K562 (cell line): ENCODE data around the gene MTIF3. TPM values are rescaled to one million over a fixed set of nuclear protein-coding genes. Genes with fewer than 3 reads are reported as not detected.

Source experiments
- ATAC-seq: fragments of 200-7000 bp; cut with Tn5 transposase; 3 replicates; pipeline ENCODE4 v1.9.1; 2020; ENCODE audit warnings: moderate library complexity
- BruUV-seq: library from RNA; stranded (reverse); fragments of 400-500 nt; replicated peaks from 2 replicates; lab custom pipeline; 2021; lab: Mats Ljungman, UMichigan
- CTCF ChIA-PET: fragments of 300-600 bp; formaldehyde crosslinking; extraction: SDS; loops from one replicate; lab custom pipeline; 2021; ENCODE audit warnings: low intra/inter-chr PET ratio; lab: Yijun Ruan, JAX
- POLR2A ChIA-PET: fragments of 300-600, 350-650 bp; sonication (Branson Sonifier 250); formaldehyde crosslinking; extraction: SDS; loops from one replicate; lab custom pipeline; 2021; ENCODE audit warnings: antibody characterized with exemption, inconsistent platforms; lab: Yijun Ruan, JAX
- DNase-seq, 4 experiments: peaks; one replicate each; pipeline versions ENCODE4 v3.0.0 to v3.0.0-alpha.2; 2011 to 2018; ENCODE audit warnings: low spot score in 3 of 4, mixed read lengths in 3 of 4; ENCODE audit errors: extremely low read depth in 1 of 4
- FAIRE-seq: peaks from 2 replicates; lab custom pipeline; 2011; peaks lifted over from hg19 to GRCh38; lab: Jason Lieb, UNC
- H2AFZ ChIP-seq: 2 replicates; pipeline ENCODE4 v1.6.0; 2011; ENCODE audit warnings: low read depth, low read length, control low read depth, inconsistent platforms
- H3K27ac ChIP-seq: fragments of 200-600 bp; 3 replicates; pipeline ENCODE4 v1.8.0; 2011; ENCODE audit warnings: low read depth, mild to moderate bottlenecking, control low read depth, inconsistent platforms, low read length, moderate library complexity, mixed read lengths; ENCODE audit errors: extremely low read depth
- H3K27me3 ChIP-seq, 2 experiments: fragments of 300-600 bp in 1 of 2; 2 replicates in 1 of 2; 3 replicates in 1 of 2; pipeline versions ENCODE4 v1.6.0 to v1.8.0; 2011; ENCODE audit warnings: inconsistent platforms in 2 of 2, low read length in 2 of 2, mild to moderate bottlenecking in 1 of 2, mixed read lengths in 1 of 2, moderate library complexity in 1 of 2; ENCODE audit not compliant: control insufficient read depth in 2 of 2, insufficient read depth in 2 of 2
- H3K36me3 ChIP-seq: fragments of 300-600 bp; 3 replicates; pipeline ENCODE4 v1.8.0; 2011; ENCODE audit warnings: mild to moderate bottlenecking, low read length, inconsistent platforms; ENCODE audit not compliant: control insufficient read depth, insufficient read depth
- H3K4me1 ChIP-seq, 2 experiments: fragments of 200-600 bp in 1 of 2; replicated peaks in 1 of 2; 2 replicates in 1 of 2; 3 replicates in 1 of 2; pipeline versions ENCODE4 v1.5.1 to v1.8.0; 2011; ENCODE audit warnings: inconsistent platforms in 2 of 2, low read length in 2 of 2, mild to moderate bottlenecking in 1 of 2, mixed read lengths in 1 of 2, moderate library complexity in 1 of 2; ENCODE audit not compliant: control insufficient read depth in 2 of 2, insufficient read depth in 2 of 2
- H3K4me2 ChIP-seq: 2 replicates; pipeline ENCODE4 v1.6.1; 2011; ENCODE audit warnings: low read length, control low read depth, inconsistent platforms, mixed read lengths; ENCODE audit not compliant: insufficient read depth
- H3K4me3 ChIP-seq: fragments of 200-600 bp; sonication (generic), shearing (Covaris generic); 2 replicates; pipeline ENCODE4 v1.5.1; 2016; ENCODE audit warnings: control low read depth, inconsistent platforms
- H3K79me2 ChIP-seq: fragments of 200-600 bp; 3 replicates; pipeline ENCODE4 v1.8.0; 2011; ENCODE audit warnings: low read length, inconsistent platforms; ENCODE audit not compliant: control insufficient read depth, insufficient read depth
- H3K9ac ChIP-seq, 2 experiments: 2 replicates each; pipeline versions ENCODE4 v1.6.0 to v1.6.1; 2011; ENCODE audit warnings: low read depth in 2 of 2, low read length in 2 of 2, control low read depth in 1 of 2, inconsistent platforms in 1 of 2, mild to moderate bottlenecking in 1 of 2, mixed read lengths in 1 of 2; ENCODE audit not compliant: insufficient read depth in 1 of 2
- H3K9me1 ChIP-seq: one replicate; pipeline ENCODE4 v1.6.0; 2011; ENCODE audit warnings: inconsistent platforms, mild to moderate bottlenecking, low read length, moderate library complexity; ENCODE audit not compliant: control insufficient read depth, insufficient read depth
- H3K9me3 ChIP-seq: replicated peaks from 2 replicates; pipeline ENCODE4 v1.5.1; 2011; ENCODE audit warnings: low read depth, low read length, inconsistent platforms; ENCODE audit not compliant: control insufficient read depth, insufficient read depth
- H4K20me1 ChIP-seq: replicated peaks from 2 replicates; pipeline ENCODE4 v1.6.1; 2011; ENCODE audit warnings: low read length, inconsistent platforms, mixed read lengths; ENCODE audit not compliant: control insufficient read depth, insufficient read depth
- MBD1 ChIP-seq: fragments of 250-450 bp; sonication (Bioruptor Pico); IDR thresholded peaks from 2 replicates; pipeline ENCODE4 v1.8.0; 2022; ENCODE audit warnings: inconsistent platforms
- WGBS: fragments of 100-300 bp; shearing (Covaris generic); methylation state at CpG from one replicate; pipeline ENCODE4 v1.1.6; 2016; ENCODE audit warnings: low coverage, mixed read lengths; ENCODE audit not compliant: insufficient coverage; ENCODE audit errors: missing lambda C conversion rate; 5-methylcytosine and 5-hydroxymethylcytosine counted together
- in situ Hi-C: fragments of 300-500 bp; cut with MboI; formaldehyde crosslinking; loops from 4 replicates; pipeline ENCODE4 v1.15.0; 2018; ENCODE audit warnings: inconsistent platforms, mixed read lengths
- intact Hi-C: fragments of 100-400 bp; cut with micrococcal nuclease; formaldehyde crosslinking; loops from 2 replicates; pipeline ENCODE4 v1.14.2; 2022
- polyA plus RNA-seq, 8 experiments: library from polyadenylated mRNA; depleted of rRNA in 4 of 8; stranded (reverse) in 5 of 8; unstranded in 3 of 8; fragments of >200 nt; fragmentation: Nextera tagmentation in 2 of 8; fragmentation: Illumina TruSeq in 1 of 8; extraction: Ambion mirVana in 2 of 8; extraction: Trizol in 1 of 8; gene quantifications; 2 replicates each; pipeline versions ENCODE4 v1.2.1 to v1.2.3, GENCODE V29; 2011 to 2014; ENCODE audit warnings: inconsistent platforms in 1 of 8, missing spikeins in 1 of 8
- total RNA-seq, 7 experiments: library from RNA; depleted of rRNA in 6 of 7; stranded (reverse); fragments of >200 nt in 6 of 7; fragmentation: Illumina TruSeq in 2 of 7; extraction: Trizol in 2 of 7; gene quantifications; 2 replicates each; pipeline versions ENCODE4 v1.2.1 to v1.2.3, GENCODE V29; 2011 to 2021; ENCODE audit warnings: low replicate concordance in 1 of 7
- TF ChIP-seq, protein P1 (sequence below): fragments of 450-650 bp; IDR thresholded peaks from 2 replicates; pipeline ENCODE4 v1.6.1; 2016; ENCODE audit warnings: missing biosample characterization, missing genetic modification characterization
- TF ChIP-seq, protein P2 (sequence below): fragments of 450-650 bp; formaldehyde crosslinking; IDR thresholded peaks from 2 replicates; pipeline ENCODE4 v1.4.0; 2020; ENCODE audit warnings: mild to moderate bottlenecking, moderate library complexity

Gene MTIF3
- total and polyA plus RNA-seq, 9 of the 15 experiments (the other 6 are each of a cell fraction or from before 2014, with no cell fraction given), result 23.5 to 73.6 (median 45.2) TPM

DNA sequence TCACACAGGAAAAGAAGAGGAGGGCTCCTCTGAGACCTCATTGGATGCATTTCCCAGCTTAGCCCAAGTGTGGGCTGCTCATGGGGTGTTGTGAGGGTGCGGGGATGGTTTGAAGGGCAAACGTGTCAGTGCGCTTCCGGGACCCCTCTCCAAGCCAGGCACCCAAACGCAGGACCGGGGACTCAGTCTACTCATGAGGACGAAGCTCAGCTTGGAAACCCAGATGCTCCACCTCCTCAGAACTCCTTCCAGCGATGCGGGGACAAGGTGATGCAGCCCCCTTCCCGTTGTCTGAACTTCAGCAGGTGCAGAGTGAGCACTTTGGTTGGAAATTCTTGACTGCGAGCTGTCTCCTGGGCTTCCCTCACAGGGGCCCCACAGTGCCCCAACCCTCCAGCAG is 33.1 kb upstream of the MTIF3 start:
- intact Hi-C loops (loop anchor here (2.0 kb wide), 1 partner anchor 343 kb away; no protein-coding TSS in a partner anchor), in situ Hi-C loops (loop anchor here (10.0 kb wide), 1 partner anchor 341 kb away; no protein-coding TSS in a partner anchor)
- H3K36me3 ChIP-seq, result no peaks in the 10 kb centered on the region
- no peak overlapping the region for H3K4me2 ChIP-seq
- peaks cover 3% of the 10 kb centered on the region; the same call in 1 of the 2 replicates for H3K9me3 ChIP-seq
- ATAC-seq (no peak), DNase-seq (no peak), FAIRE-seq (no peak)
- H3K27ac ChIP-seq, result no peak overlapping the region
- 1% methylated on average over 9 of the region's 11 CpGs for WGBS
- no peaks in the 10 kb centered on the region for H3K9me1 ChIP-seq
- no peak overlapping the region for H3K4me3 ChIP-seq
- no peaks in the 10 kb centered on the region; a peak in 1 of 5 replicates for H3K4me1 ChIP-seq
- TF ChIP-seq, protein P1, sequence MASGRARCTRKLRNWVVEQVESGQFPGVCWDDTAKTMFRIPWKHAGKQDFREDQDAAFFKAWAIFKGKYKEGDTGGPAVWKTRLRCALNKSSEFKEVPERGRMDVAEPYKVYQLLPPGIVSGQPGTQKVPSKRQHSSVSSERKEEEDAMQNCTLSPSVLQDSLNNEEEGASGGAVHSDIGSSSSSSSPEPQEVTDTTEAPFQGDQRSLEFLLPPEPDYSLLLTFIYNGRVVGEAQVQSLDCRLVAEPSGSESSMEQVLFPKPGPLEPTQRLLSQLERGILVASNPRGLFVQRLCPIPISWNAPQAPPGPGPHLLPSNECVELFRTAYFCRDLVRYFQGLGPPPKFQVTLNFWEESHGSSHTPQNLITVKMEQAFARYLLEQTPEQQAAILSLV (tag), result no peak
- no peak for TF ChIP-seq MBD1 (CRISPR knock-in tag)
- TF ChIP-seq, protein P2, sequence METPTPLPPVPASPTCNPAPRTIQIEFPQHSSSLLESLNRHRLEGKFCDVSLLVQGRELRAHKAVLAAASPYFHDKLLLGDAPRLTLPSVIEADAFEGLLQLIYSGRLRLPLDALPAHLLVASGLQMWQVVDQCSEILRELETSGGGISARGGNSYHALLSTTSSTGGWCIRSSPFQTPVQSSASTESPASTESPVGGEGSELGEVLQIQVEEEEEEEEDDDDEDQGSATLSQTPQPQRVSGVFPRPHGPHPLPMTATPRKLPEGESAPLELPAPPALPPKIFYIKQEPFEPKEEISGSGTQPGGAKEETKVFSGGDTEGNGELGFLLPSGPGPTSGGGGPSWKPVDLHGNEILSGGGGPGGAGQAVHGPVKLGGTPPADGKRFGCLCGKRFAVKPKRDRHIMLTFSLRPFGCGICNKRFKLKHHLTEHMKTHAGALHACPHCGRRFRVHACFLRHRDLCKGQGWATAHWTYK (CRISPR knock-in tag), result no peak
- BruUV-seq, result no TSS peak
- H2AFZ ChIP-seq, result no peak overlapping the region
- no peak overlapping the region for H3K9ac ChIP-seq
- ChIA-PET POLR2A (no interaction called here), CTCF (no interaction called here)
- H3K27me3 ChIP-seq, result peaks cover 5 to 7% of the 10 kb centered on the region in 2 experiments
- no peaks in the 10 kb centered on the region for H4K20me1 ChIP-seq
- H3K79me2 ChIP-seq, result no peaks in the 10 kb centered on the region
